Gastroesophageal sphincter (tissue), 4 donors: Measurements from ENCODE around the gene TNS3. TPM values are rescaled to one million over a fixed set of nuclear protein-coding genes. Genes with fewer than 3 reads are reported as not detected.
A peak's percentile ranks its signal among the peaks of the same experiment; 100 is the strongest.

Experiments
- ATAC-seq: fragments of 150-250 bp; one replicate; pipeline ENCODE4 v1.9.1; 2016; ENCODE audit warnings: mild to moderate bottlenecking, moderate library complexity
- H3K27ac ChIP-seq, 4 donors: fragments of 200-600 bp; sonication (generic) in 3 of 4; 1 replicate in 3 of 4; 2 replicates in 1 of 4; pipeline ENCODE4 v1.5.1; 2016 to 2019
- H3K27me3 ChIP-seq: fragments of 200-600 bp; sonication (generic); one replicate; pipeline ENCODE4 v1.5.1; 2019
- H3K36me3 ChIP-seq, 2 donors: fragments of 200-600 bp; sonication (generic); one replicate each; pipeline ENCODE4 v1.5.1; 2019; ENCODE audit warnings: control low read depth in 1 of 2
- H3K4me1 ChIP-seq, 3 donors: fragments of 200-600 bp; sonication (generic); 1 replicate in 2 of 3; 2 replicates in 1 of 3; pipeline ENCODE4 v1.5.1; 2016 to 2019; ENCODE audit warnings: control low read depth in 2 of 3
- H3K4me3 ChIP-seq, 2 donors: fragments of 200-600 bp; sonication (generic); one replicate each; pipeline ENCODE4 v1.5.1; 2019; ENCODE audit warnings: mild to moderate bottlenecking in 1 of 2, moderate library complexity in 1 of 2
- H3K9me3 ChIP-seq, 3 donors: fragments of 200-600 bp; sonication (generic); one replicate each; pipeline ENCODE4 v1.5.1; 2017 to 2019; ENCODE audit warnings: control low read depth in 2 of 3
- EP300 ChIP-seq: sonication (generic); formaldehyde crosslinking; IDR thresholded peaks from one replicate; pipeline ENCODE4 v1.6.1; 2017; ENCODE audit warnings: antibody characterized with exemption, mild to moderate bottlenecking
- POLR2A ChIP-seq, 2 donors: fragments of 450-650 bp; IDR thresholded peaks; one replicate each; pipeline ENCODE4 v1.6.1; 2017; ENCODE audit warnings: antibody characterized with exemption in 2 of 2, mild to moderate bottlenecking in 2 of 2, moderate library complexity in 1 of 2
- POLR2AphosphoS5 ChIP-seq: sonication (generic); formaldehyde crosslinking; IDR thresholded peaks from one replicate; pipeline ENCODE4 v1.6.1; 2017; ENCODE audit warnings: antibody characterized with exemption
- WGBS, 2 donors: methylation state at CpG; one replicate each; pipeline ENCODE4 v1.1.5; 2018; ENCODE audit warnings: low coverage in 1 of 2; 5-methylcytosine and 5-hydroxymethylcytosine counted together
- total RNA-seq, 4 donors: library from RNA; depleted of rRNA; stranded (reverse); fragments of >200 nt; gene quantifications; one replicate each; pipeline ENCODE4 v1.1.0, GENCODE V29; 2016
- TF ChIP-seq, protein P1 (sequence below), 4 experiments: fragments of 200-600 bp in 2 of 4; fragments of 450-650 bp in 2 of 4; sonication (generic) in 1 of 4; IDR thresholded peaks; one replicate each; pipeline ENCODE4 v1.5.1; 2017 to 2019; ENCODE audit warnings: antibody characterized with exemption in 4 of 4, mild to moderate bottlenecking in 2 of 4, moderate library complexity in 2 of 4

The TNS3 gene
- total RNA-seq, 4 donors from 2014 or later, result 35.0 to 61.3 (median 45.1) TPM

DNA sequence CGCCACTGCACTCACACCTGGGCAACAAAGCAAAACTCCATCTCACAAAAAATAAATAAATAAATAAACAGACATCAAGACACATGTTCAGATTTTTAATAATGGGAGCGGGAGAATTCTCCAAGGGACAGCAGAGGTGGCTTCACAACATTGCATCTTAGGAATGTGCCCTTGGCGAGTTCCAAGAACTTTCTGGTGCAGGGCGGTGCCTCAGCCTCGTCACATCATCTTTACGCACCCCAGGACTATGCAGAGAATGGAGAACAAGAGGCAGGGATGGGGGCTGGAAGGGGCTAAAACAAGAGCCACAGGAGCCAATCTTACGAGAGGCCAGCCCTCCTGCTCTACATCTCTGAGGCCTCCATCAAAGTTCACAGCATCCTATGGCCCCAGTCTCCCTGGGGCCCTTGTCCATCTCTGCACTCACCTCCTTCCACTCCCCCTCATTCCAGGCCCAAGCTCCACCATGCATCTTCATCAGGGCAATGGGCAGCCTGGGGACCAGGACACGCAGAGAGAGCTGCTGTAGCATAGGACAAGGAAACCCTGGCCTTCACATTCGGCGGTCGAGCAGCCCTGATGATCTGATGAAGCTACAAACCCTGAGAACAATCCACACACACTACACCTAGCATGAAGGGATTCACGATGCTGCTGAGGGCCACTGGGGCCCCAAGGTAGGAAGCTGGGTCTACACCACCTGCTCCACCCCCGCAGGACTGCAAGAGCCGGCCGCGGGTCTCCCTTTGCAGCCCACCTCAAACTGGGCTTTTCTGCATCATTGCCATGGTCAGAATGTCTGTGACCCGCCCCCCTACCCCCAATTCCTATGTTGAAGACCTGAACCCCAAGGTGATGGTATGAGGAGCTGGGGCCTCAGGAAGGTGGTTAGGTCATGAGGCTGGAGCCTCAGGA is 22.3 kb downstream of the TNS3 start:
- Histone ChIP-seq H3K4me1 (peaks cover 0 to 20% (median 4%) of the 10 kb centered on the region in 3 donors), H3K27me3 (no peaks in the 10 kb centered on the region), H3K36me3 (no peaks in the 10 kb centered on the region), H3K9me3 (no peaks in the 10 kb centered on the region), H3K27ac (no peak overlapping the region), H3K4me3 (no peak overlapping the region)
- TF ChIP-seq, protein P1, sequence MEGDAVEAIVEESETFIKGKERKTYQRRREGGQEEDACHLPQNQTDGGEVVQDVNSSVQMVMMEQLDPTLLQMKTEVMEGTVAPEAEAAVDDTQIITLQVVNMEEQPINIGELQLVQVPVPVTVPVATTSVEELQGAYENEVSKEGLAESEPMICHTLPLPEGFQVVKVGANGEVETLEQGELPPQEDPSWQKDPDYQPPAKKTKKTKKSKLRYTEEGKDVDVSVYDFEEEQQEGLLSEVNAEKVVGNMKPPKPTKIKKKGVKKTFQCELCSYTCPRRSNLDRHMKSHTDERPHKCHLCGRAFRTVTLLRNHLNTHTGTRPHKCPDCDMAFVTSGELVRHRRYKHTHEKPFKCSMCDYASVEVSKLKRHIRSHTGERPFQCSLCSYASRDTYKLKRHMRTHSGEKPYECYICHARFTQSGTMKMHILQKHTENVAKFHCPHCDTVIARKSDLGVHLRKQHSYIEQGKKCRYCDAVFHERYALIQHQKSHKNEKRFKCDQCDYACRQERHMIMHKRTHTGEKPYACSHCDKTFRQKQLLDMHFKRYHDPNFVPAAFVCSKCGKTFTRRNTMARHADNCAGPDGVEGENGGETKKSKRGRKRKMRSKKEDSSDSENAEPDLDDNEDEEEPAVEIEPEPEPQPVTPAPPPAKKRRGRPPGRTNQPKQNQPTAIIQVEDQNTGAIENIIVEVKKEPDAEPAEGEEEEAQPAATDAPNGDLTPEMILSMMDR (IDR thresholded peaks at IDR 0.05), result no peak
- 92 to 98% methylated on average over 2 to 7 of the region's 17 CpGs for WGBS, 2 donors
- ATAC-seq, result no peak

DNA sequence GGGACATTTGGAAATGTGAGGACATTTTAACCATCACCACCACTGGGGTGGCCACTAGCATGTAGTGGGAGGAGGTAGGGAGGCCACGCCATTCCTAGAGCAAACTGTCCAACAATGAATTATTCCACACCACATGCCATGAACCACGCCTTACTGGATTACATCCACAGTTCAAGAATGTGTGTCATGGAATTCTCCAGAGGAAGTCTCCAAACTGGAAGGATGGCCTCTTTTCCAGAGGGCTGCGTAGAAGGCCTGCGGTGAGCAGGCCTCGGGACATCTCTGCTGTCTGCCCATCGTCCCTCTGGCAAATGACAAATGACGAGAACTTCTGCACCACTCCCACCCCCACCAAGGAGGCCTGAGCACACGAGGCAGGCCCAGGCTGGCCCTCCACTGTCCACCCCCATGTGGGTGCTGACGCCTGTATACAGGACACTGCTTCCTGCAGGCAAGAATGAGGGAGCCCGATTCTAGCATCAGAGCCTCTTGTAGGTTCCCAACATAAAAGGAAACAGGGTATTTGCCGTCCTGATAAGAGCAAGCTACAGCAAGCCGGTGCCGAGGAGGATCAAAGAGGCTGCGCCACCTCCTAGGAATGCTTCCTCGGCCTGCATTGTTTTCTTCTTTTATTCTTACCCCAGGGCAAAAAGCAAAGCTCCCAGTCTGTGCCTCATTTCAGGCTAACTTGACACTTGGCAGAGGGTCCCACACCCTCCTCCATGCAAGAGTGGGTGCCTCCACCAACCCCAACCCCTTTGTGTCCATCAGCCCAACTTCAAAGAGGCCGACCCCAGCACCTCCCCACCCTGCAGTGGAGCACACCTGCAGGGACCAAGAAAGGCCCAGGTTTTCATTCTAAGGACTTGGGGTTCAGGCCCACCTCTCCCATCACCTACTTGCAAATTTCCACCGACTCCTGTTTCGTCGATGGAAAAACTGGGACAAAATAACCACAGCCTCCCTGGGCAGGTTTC is 23.9 kb downstream of the TNS3 start:
- ATAC-seq, result peak; percentile 59
- 29 to 69% methylated on average over 1 to 10 of the region's 19 CpGs for WGBS, 2 donors
- peak overlapping the region in 2 of 4 donors; percentile 5 to 12 for H3K27ac ChIP-seq

DNA sequence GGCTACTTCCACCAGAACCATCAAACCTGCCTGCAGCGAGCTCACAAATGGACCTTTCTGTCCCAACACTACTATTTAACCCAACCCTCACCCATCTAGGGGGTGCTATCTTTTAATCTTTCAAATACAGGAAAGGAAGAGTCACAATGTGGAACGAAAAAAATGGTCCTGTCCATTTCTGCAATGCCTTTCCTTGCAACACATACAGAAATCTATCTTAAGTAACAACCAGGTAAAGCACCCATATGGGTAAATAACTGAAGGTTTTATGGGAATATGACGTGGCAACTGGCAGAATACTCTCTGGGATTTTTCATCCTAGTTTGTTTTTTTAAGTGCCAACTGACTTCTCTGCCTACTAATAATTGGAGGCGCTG is 24.6 kb downstream of the TNS3 start:
- peaks cover 0 to 28% (median 4%) of the 10 kb centered on the region in 3 donors for H3K4me1 ChIP-seq
- ATAC-seq, result no peak
- 84 to 98% methylated on average over 4 of the region's 4 CpGs for WGBS, 2 donors
- no peaks in the 10 kb centered on the region for H3K9me3 ChIP-seq
- TF ChIP-seq POLR2A (IDR thresholded peaks at IDR 0.05) (no peak), POLR2AphosphoS5 (no peak), EP300 (no peak)
- TF ChIP-seq, protein P1 (IDR thresholded peaks at IDR 0.05), result no peak
- H3K36me3 ChIP-seq, result no peaks in the 10 kb centered on the region
- H3K27me3 ChIP-seq, result no peaks in the 10 kb centered on the region
- H3K27ac ChIP-seq, result no peak overlapping the region
- H3K4me3 ChIP-seq, result no peak overlapping the region

More for the DNA sequence above, 23.9 kb downstream of the TNS3 start:
- no peak overlapping the region for H3K4me3 ChIP-seq
- TF ChIP-seq POLR2A (IDR thresholded peaks at IDR 0.05) (no peak), POLR2AphosphoS5 (no peak), EP300 (no peak)
- TF ChIP-seq, protein P1 (IDR thresholded peaks at IDR 0.05), result no peak
- H3K9me3 ChIP-seq, result no peaks in the 10 kb centered on the region
- H3K4me1 ChIP-seq, result peaks cover 0 to 21% (median 4%) of the 10 kb centered on the region in 3 donors
- H3K36me3 ChIP-seq, result no peaks in the 10 kb centered on the region
- H3K27me3 ChIP-seq, result no peaks in the 10 kb centered on the region

DNA sequence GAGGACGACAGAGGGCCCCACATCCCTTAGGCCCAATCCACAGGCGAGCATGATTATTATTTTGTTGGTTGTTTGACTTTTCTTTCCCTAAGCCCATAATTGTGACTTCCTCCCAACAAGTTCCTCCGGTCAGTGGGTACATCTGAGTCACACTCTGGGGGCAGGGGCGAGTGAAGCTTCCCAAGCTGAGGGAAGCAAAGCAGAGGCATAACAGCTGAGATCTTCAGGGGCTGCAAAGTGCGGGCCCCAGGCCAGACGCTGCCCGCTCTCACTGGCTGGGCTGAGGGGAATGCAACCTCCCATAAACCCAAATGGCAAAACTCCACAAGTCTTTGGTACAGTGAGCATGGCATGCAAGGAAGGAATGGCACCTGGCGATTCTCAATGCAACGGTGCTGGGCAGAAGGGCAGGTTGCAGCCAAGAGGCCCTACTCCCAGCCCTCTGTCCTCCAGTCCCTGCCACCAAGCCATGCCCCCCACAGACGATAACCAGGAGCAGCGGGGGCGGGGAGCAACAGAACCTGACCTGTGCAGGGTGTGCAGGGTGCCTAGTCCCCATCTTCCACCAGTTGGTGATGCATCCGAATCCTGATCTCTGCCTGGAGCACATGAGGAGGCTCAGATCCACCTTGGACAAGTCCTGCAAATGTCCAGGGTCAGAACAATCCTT is 25.3 kb downstream of the TNS3 start:
- Histone ChIP-seq H3K27me3 (no peaks in the 10 kb centered on the region), H3K4me1 (peaks cover 0 to 35% (median 4%) of the 10 kb centered on the region in 3 donors), H3K36me3 (no peaks in the 10 kb centered on the region), H3K27ac (no peak overlapping the region), H3K4me3 (no peak overlapping the region), H3K9me3 (no peaks in the 10 kb centered on the region)
- 81% methylated on average over 4 of the region's 13 CpGs; no CpG with 5 or more reads in 1 of the 2 donors for WGBS, 2 donors
- TF ChIP-seq POLR2A (IDR thresholded peaks at IDR 0.05) (no peak), EP300 (no peak), POLR2AphosphoS5 (no peak)
- TF ChIP-seq, protein P1 (IDR thresholded peaks at IDR 0.05), result no peak
- peak; percentile 10 for ATAC-seq
